GM13976 (cell line): ENCODE data around the gene LRRC37A2.
"Not testable (repeated sequence)": the region's sequence is repeated elsewhere in the genome, so short reads cannot be mapped to it uniquely, and the experiment has no call there.

Experiments used
- DNase-seq: peaks from one replicate; pipeline ENCODE4 v3.0.0; 2012; ENCODE audit warnings: low spot score
- in situ Hi-C: fragments of 300-500 bp; cut with MboI; formaldehyde crosslinking; loops from one replicate; pipeline ENCODE4 v1.12.0; 2022; ENCODE audit warnings: low sequenced_read_pairs, mixed read lengths, inconsistent platforms; ENCODE audit not compliant: unreplicated experiment

Gene LRRC37A2

DNA sequence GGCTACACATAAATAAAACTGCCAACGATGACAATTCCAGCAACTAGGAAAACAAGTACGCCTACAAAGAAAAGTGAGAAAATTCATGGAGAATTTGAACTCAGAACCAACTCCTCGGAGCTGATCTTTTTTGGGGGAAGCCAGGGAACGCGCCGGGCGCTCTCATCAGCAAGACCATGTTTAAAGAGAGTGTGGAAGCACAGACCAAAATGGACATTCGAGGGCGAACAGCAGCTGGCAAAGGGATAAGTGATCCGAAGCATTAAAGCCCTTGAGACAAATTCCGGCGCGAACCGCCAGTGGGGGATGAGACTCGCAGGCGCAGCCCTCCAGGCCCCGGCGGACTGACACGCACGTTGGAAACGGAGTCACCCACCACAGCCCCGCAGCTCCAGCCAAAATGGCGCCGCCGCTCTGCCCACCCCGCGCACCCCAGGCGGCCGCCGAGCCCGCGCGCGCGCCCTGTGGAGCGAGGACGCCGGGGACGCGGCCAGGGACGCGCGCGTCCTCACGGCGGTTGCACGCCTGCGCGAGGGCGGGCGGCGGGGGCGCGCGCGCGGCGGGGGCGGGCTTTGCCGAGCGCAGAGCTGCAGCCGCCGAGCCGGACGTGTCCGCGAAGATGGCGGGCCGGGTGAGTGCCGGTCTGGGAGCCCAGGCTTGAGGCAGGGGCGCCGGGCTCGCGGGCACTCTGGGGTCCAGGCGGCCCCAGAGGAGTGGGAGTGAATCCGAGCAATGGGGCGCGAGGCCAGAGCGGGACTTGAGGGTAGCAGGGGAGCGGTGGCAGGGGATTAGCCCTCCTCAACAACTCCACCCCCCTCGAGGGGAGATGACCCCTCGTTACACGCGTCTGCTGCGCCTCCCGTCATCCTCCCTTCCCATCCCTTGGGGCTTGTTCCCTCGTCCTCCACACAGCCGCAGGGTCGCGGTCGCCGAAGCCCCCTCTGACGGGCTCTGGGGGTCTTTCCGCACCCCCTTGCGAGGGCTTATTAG is 78.2 kb downstream of the LRRC37A2 start, which contains the start of gene NSF:
Gene NSF (plus strand): TSS at position 513 of the 990 bp plus-strand sequence. CDS start 107 bp downstream, at position 620.
- not testable (repeated sequence) for DNase-seq

DNA sequence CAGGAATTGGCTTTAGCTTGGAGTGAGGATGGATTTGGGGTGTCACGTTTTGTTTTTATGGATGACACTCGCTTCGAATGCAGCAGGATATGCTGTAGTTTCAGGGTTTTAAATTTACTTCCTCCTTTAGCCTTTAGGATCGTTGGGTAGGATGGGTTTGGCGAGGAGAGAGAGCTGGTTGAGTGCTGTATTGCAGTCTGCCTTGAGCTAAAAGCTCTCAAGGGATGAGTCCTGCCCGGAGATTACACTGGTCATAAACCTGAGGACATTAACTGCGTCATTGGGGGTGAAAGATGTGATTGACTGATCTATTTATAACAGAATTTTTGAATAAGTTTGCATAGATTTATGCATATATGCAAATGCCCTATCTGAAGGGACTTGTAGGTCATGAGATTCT is 79.1 kb downstream of the LRRC37A2 start:
- in situ Hi-C loops, DNase-seq: not testable (repeated sequence)

More for the DNA sequence above, 78.2 kb downstream of the LRRC37A2 start, which contains the start of gene NSF:
- in situ Hi-C loops, result not testable (repeated sequence)

DNA sequence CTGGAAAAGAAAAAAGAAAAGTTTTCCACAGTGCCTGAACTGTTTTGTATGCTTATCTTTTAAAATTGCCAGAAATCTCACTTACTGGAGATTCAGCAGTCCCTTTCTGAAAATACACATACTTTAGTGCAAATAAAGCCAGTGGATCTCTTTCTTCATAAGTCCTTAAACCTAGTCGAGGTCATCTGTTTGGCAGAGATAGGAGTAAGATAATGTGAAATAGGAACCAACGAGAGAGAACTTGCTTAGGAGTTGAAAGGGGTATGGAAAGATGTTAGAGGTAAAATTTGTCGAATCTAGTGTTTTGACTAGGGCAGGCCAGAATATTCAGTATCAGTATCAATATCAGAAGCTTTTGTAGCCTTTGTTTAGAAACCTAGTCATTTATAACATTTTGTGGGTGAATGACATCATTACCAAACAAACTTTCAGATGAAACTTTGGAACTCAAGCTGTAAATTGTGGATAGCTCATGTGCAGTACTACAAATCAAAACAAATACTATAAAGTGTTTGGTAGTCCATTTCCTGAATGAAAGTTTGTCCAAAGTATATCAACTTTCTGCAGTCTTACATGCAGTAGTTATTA is 86.2 kb downstream of the LRRC37A2 start:
- in situ Hi-C loops, DNase-seq: not testable (repeated sequence)

DNA sequence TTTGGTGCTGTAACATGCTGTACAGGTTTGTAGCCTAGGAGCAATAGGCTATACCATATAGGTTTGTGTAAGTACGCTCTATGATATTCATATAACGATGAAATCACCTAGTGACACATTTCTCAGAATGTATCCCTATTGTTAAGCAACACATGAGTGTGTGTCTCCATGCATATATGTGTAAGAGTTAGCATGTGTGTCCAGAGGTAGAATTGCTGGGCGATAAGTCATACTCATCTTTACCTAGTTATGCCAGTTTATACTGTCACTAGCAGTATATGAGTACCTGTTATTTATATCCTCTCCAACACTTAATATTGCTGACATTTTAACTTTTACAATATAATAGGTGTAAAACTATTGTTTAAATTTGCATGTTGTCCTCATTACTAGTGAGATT is 88.5 kb downstream of the LRRC37A2 start:
- in situ Hi-C loops, DNase-seq: not testable (repeated sequence)

DNA sequence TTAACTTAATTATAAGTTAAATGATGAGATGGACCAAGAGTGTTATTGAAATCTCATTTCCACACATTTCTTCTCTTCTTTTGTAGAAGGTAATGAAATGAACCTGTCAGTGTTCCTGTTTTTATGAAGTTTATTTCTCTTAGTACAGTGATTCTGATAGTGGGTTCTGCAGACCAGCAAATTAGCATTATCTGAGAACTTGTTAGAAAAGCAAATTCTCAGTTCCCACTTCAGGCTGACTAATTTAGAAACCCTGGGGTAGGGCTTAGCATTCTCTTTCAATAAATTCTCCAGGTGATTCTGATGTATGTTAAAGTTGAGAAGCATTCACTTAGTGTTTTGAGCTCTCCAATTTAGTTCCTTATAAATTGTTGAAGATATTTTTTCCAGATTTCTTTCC is 90.9 kb downstream of the LRRC37A2 start:
- in situ Hi-C loops, DNase-seq: not testable (repeated sequence)
